Panc1 (cell line): ENCODE data around the gene BEST3. TPM values are rescaled to one million over a fixed set of nuclear protein-coding genes. Genes with fewer than 3 reads are reported as not detected.
A peak's percentile ranks its signal among the peaks of the same experiment; 100 is the strongest.

Experiments used
- ATAC-seq: fragments of 200-7000 bp; cut with Tn5 transposase; 2 replicates; pipeline ENCODE4 v1.9.1; 2020; ENCODE audit warnings: mild to moderate bottlenecking, moderate library complexity
- Bru-seq: library from RNA; stranded (reverse); fragments of 400-500 nt; gene quantifications from one replicate; lab custom pipeline; 2021; lab: Mats Ljungman, UMichigan
- BruChase-seq, 2 experiments: library from RNA; stranded (reverse); fragments of 400-500 nt; gene quantifications; one replicate each; lab custom pipeline; 2021; lab: Mats Ljungman, UMichigan
- BruUV-seq: library from RNA; stranded (reverse); fragments of 400-500 nt; replicated peaks from 2 replicates; lab custom pipeline; 2021; lab: Mats Ljungman, UMichigan
- CTCF ChIA-PET: fragments of 300-600 bp; sonication (Branson Sonifier 250); formaldehyde crosslinking; loops from one replicate; lab custom pipeline; 2022; ENCODE audit warnings: antibody characterized with exemption; lab: Charles Lee
- POLR2A ChIA-PET: fragments of 300-600 bp; sonication (Branson Sonifier 250); formaldehyde crosslinking; loops from one replicate; lab custom pipeline; 2022; ENCODE audit warnings: antibody characterized with exemption; lab: Charles Lee
- DNase-seq: peaks from one replicate; pipeline ENCODE4 v3.0.0-alpha.2; 2010; ENCODE audit warnings: low read depth, low spot score
- H3K27ac ChIP-seq: 2 replicates; pipeline ENCODE4 v1.5.1; 2011; ENCODE audit warnings: mild to moderate bottlenecking, low read length, inconsistent platforms
- H3K27me3 ChIP-seq: fragments of 200-500 bp; sonication (Bioruptor generic); 2 replicates; pipeline ENCODE4 v1.6.0; 2014; ENCODE audit warnings: low read length, inconsistent platforms; ENCODE audit not compliant: control insufficient read depth, insufficient read depth
- H3K36me3 ChIP-seq: fragments of 200-500 bp; sonication (Bioruptor generic); 2 replicates; pipeline ENCODE4 v1.5.1; 2014; ENCODE audit warnings: inconsistent platforms, mild to moderate bottlenecking, low read length, moderate library complexity; ENCODE audit not compliant: control insufficient read depth, insufficient read depth
- H3K4me1 ChIP-seq: 2 replicates; pipeline ENCODE4 v1.5.1; 2011; ENCODE audit warnings: inconsistent platforms, mild to moderate bottlenecking, low read length, moderate library complexity; ENCODE audit not compliant: control insufficient read depth, insufficient read depth
- H3K4me3 ChIP-seq, 2 experiments: 2 replicates each; pipeline ENCODE4 v1.5.1; 2011 to 2012; ENCODE audit warnings: low read depth in 2 of 2, low read length in 2 of 2, mild to moderate bottlenecking in 2 of 2, inconsistent platforms in 1 of 2, moderate library complexity in 1 of 2
- H3K9me3 ChIP-seq: fragments of 200-500 bp; sonication (Bioruptor generic); 2 replicates; pipeline ENCODE4 v1.5.1; 2014; ENCODE audit warnings: low read depth, mild to moderate bottlenecking, inconsistent platforms, low read length, moderate library complexity; ENCODE audit not compliant: control insufficient read depth, insufficient read depth
- POLR2AphosphoS5 ChIP-seq: IDR thresholded peaks from 2 replicates; pipeline ENCODE4 v1.6.1; 2012; ENCODE audit warnings: mild to moderate bottlenecking, low read depth, low read length, moderate library complexity
- SIN3A ChIP-seq: IDR thresholded peaks from 2 replicates; pipeline ENCODE4 v1.6.1; 2012; ENCODE audit warnings: low read depth, mild to moderate bottlenecking, low read length, moderate library complexity, borderline replicate concordance; ENCODE audit not compliant: insufficient read depth
- TCF7L2 ChIP-seq: IDR thresholded peaks from 2 replicates; pipeline ENCODE4 v1.6.1; 2011; ENCODE audit warnings: mild to moderate bottlenecking, low read depth, low read length, inconsistent platforms
- in situ Hi-C: cut with HindIII; loops from 2 replicates; pipeline ENCODE4 v1.10.0; 2016; ENCODE audit warnings: low sequenced_read_pairs, low pct_unique_long_range_greater_than_20kb
- intact Hi-C: fragments of 100-400 bp; cut with micrococcal nuclease; formaldehyde crosslinking; loops from one replicate; pipeline ENCODE4 v1.10.0; 2022; ENCODE audit not compliant: unreplicated experiment
- long read RNA-seq: library from polyadenylated mRNA; unstranded; transcript quantifications from one replicate; pipeline ENCODE4 v2.0.0, GENCODE V29; 2021; ENCODE audit not compliant: unreplicated experiment
- polyA plus RNA-seq: library from polyadenylated mRNA; unstranded; fragments of >200 nt; gene quantifications from one replicate; pipeline ENCODE4 v1.2.1, GENCODE V29; 2012; ENCODE audit warnings: missing spikeins; ENCODE audit not compliant: insufficient read length
- total RNA-seq: library from RNA; stranded (reverse); gene quantifications from one replicate; pipeline ENCODE4 v1.2.1, GENCODE V29; 2021; ENCODE audit not compliant: unreplicated experiment
- TF ChIP-seq, protein P1 (sequence below), 2 experiments: IDR thresholded peaks; 2 replicates each; pipeline ENCODE4 v1.6.1; 2011 to 2012; ENCODE audit warnings: low read depth in 2 of 2, control low read depth in 1 of 2, low read length in 1 of 2, mild to moderate bottlenecking in 1 of 2, moderate library complexity in 1 of 2; ENCODE audit not compliant: insufficient read depth in 1 of 2
- TF ChIP-seq, protein P2 (sequence below): fragments of 450-650 bp; IDR thresholded peaks from 2 replicates; pipeline ENCODE4 v1.5.1; 2017; ENCODE audit warnings: mild to moderate bottlenecking

Gene BEST3
- 0.67 TPM for total RNA-seq
- not detected for polyA plus RNA-seq
- percentile 23 among the genes with signal in this experiment for Bru-seq, nascent RNA
- percentile 25 among the genes with signal in this experiment for BruChase-seq, experiment 1, labeled RNA remaining after a 2-hour chase
- percentile 25 among the genes with signal in this experiment for BruChase-seq, experiment 2, labeled RNA remaining after a 6-hour chase
- long read RNA-seq, partial matches to known transcripts, result 1 of 3 reads
- long read RNA-seq, other reads (novel, unspliced or antisense), result 2 of 3 reads

DNA sequence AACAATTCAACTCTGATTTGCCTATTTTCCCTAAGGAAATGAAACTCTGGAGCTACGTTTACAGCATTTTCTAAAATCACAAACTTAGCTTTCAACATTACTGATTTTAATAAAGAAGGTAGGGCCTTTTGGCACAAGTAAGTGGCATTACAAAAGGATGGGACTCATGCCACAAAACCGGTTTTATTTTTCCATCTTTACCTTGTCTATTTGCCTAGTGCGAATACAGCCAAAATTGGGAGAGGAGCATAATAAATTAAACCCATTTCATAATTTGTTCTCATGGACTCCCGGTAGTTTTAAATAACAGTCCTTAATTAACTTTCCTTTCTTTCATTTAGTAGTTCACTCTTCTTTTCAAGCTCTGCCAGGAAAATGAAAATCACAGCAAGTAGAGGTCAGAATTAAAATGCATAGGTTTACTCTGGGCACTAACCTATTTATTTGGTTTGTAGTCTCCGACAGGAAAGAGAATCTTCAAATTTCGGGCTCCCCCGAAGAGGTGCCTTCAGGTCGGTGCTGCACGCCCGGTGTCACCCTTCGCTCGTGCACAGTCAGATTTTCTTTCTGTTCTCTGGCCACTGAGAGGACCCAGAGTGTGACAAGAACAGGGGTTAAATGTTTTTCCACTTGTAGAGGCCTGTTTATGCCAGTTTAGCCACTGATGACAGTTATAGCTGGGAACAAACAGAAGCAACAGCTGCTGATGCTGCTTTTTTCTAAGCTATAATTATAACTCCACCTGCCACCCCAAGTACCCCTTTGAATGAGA lies at the start of gene BEST3:
TSS of gene BEST3 (minus strand) at position 535 of the 772 bp plus-strand sequence. CDS start 1,505 bp downstream, outside the sequence.
- Histone ChIP-seq H3K27ac (no peak within 1 kb of the TSS), H3K9me3 (no peaks in the 10 kb centered on the region), H3K4me1 (no peaks in the 10 kb centered on the region), H3K36me3 (no peaks in the 10 kb centered on the region), H3K27me3 (no peaks in the 10 kb centered on the region), H3K4me3 (no peak within 1 kb of the TSS)
- ChIA-PET POLR2A (no interaction called here), CTCF (no interaction called here)
- DNase-seq (no peak), ATAC-seq (no peak)
- in situ Hi-C loops (no loop called here), intact Hi-C loops (no loop called here)
- TF ChIP-seq SIN3A (no peak), TCF7L2 (no peak)
- TF ChIP-seq, protein P1, sequence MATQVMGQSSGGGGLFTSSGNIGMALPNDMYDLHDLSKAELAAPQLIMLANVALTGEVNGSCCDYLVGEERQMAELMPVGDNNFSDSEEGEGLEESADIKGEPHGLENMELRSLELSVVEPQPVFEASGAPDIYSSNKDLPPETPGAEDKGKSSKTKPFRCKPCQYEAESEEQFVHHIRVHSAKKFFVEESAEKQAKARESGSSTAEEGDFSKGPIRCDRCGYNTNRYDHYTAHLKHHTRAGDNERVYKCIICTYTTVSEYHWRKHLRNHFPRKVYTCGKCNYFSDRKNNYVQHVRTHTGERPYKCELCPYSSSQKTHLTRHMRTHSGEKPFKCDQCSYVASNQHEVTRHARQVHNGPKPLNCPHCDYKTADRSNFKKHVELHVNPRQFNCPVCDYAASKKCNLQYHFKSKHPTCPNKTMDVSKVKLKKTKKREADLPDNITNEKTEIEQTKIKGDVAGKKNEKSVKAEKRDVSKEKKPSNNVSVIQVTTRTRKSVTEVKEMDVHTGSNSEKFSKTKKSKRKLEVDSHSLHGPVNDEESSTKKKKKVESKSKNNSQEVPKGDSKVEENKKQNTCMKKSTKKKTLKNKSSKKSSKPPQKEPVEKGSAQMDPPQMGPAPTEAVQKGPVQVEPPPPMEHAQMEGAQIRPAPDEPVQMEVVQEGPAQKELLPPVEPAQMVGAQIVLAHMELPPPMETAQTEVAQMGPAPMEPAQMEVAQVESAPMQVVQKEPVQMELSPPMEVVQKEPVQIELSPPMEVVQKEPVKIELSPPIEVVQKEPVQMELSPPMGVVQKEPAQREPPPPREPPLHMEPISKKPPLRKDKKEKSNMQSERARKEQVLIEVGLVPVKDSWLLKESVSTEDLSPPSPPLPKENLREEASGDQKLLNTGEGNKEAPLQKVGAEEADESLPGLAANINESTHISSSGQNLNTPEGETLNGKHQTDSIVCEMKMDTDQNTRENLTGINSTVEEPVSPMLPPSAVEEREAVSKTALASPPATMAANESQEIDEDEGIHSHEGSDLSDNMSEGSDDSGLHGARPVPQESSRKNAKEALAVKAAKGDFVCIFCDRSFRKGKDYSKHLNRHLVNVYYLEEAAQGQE (IDR thresholded peaks at IDR 0.05; ENCODE audit: insufficient read depth in 1 of 2, low read depth in 2 of 2, low read length in 1 of 2), result no peak
- TF ChIP-seq, protein P2, sequence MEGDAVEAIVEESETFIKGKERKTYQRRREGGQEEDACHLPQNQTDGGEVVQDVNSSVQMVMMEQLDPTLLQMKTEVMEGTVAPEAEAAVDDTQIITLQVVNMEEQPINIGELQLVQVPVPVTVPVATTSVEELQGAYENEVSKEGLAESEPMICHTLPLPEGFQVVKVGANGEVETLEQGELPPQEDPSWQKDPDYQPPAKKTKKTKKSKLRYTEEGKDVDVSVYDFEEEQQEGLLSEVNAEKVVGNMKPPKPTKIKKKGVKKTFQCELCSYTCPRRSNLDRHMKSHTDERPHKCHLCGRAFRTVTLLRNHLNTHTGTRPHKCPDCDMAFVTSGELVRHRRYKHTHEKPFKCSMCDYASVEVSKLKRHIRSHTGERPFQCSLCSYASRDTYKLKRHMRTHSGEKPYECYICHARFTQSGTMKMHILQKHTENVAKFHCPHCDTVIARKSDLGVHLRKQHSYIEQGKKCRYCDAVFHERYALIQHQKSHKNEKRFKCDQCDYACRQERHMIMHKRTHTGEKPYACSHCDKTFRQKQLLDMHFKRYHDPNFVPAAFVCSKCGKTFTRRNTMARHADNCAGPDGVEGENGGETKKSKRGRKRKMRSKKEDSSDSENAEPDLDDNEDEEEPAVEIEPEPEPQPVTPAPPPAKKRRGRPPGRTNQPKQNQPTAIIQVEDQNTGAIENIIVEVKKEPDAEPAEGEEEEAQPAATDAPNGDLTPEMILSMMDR, result no peak
- no TSS peak for BruUV-seq

DNA sequence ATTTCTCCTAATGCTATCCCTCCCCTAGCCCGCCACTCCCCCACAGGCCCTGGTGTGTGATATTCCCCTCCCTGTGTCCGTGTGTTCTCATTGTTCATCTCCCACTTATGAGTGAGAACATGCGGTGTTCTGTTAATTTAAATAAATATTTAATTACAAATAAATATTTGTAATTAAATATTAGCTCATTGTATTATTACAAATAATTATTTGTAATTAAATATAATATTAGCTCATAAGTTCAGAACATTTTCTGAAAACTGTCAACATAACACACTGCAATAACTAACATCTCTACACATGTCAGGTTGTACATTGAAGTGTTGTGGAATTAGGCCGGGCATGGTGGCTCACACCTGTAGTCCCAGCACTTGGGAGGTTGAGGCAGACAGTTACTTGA lies 45.0 kb upstream of the BEST3 start:
- intact Hi-C loops, result no loop called here
- BruUV-seq, result no TSS peak

More for the DNA sequence above, 45.0 kb upstream of the BEST3 start:
- POLR2A ChIA-PET, result interaction anchor here (0.6 to 0.7 kb wide), 2 partner anchors 1043 to 1773 kb away, joined by 3 to 6 read pairs; no protein-coding TSS in a partner anchor
- Histone ChIP-seq H3K4me1 (peaks cover 7% of the 10 kb centered on the region; the same call in 1 of the 2 replicates), H3K36me3 (no peaks in the 10 kb centered on the region; the same call in 1 of the 2 replicates), H3K27me3 (peaks cover 4% of the 10 kb centered on the region; the same call in 1 of the 2 replicates), H3K27ac (no peak overlapping the region), H3K4me3 (no peak overlapping the region), H3K9me3 (peaks cover 4% of the 10 kb centered on the region; the same call in 1 of the 2 replicates)
- ATAC-seq (no peak), DNase-seq (no peak)
- CTCF ChIA-PET, result no interaction called here
- no peak for TF ChIP-seq TCF7L2
- TF ChIP-seq SIN3A, result no peak
- TF ChIP-seq, protein P2, result no peak
- TF ChIP-seq, protein P1 (IDR thresholded peaks at IDR 0.05; ENCODE audit: insufficient read depth in 1 of 2, low read depth in 2 of 2, low read length in 1 of 2), result no peak
- no peak for TF ChIP-seq POLR2AphosphoS5
- in situ Hi-C loops, result no loop called here
